ENCODE measurements around the gene KRT33B. TPM values are rescaled to one million over a fixed set of nuclear protein-coding genes. Genes with fewer than 3 reads are reported as not detected.

The KRT33B gene
- total and polyA plus RNA-seq, 7 donors = not detected

DNA sequence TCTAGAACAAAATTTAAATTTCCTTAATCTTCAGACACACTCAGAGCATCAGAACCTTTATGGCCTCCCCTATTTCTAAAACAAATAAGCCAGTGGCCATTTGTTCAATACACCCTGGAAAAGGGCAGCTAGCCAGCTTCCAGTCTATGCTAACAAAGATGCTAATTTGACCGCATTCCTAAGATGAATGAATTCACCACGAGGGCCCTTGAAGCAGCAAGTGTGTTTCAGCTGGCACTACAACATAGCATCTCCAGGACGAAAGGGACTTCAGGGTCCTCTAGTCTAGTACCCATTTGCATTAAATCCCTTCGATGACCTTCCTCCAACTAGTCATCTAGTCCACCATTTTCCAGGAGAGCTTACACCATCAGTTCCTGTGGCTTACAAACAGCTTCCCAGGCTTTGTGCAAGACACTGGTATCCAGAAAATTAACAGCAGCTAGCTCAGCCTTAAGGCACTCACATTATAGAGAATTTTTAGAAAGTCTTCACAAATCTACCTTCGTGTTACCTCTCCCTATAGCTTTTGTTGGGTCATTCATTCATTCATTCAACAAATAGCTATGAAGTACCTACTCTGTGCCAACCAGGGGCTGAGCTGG lies 43.8 kb upstream of the KRT33B start:
- TF ChIP-seq, protein P1, sequence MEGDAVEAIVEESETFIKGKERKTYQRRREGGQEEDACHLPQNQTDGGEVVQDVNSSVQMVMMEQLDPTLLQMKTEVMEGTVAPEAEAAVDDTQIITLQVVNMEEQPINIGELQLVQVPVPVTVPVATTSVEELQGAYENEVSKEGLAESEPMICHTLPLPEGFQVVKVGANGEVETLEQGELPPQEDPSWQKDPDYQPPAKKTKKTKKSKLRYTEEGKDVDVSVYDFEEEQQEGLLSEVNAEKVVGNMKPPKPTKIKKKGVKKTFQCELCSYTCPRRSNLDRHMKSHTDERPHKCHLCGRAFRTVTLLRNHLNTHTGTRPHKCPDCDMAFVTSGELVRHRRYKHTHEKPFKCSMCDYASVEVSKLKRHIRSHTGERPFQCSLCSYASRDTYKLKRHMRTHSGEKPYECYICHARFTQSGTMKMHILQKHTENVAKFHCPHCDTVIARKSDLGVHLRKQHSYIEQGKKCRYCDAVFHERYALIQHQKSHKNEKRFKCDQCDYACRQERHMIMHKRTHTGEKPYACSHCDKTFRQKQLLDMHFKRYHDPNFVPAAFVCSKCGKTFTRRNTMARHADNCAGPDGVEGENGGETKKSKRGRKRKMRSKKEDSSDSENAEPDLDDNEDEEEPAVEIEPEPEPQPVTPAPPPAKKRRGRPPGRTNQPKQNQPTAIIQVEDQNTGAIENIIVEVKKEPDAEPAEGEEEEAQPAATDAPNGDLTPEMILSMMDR (IDR thresholded peaks at IDR 0.05) = no peak
- no peak for TF ChIP-seq POLR2A (IDR thresholded peaks at IDR 0.05)
- no peak for TF ChIP-seq POLR2AphosphoS5 (IDR thresholded peaks at IDR 0.05)
- TF ChIP-seq EP300 (IDR thresholded peaks at IDR 0.05) = no peak
- Histone ChIP-seq H3K36me3 (no peaks in the 10 kb centered on the region), H3K9me3 (no peaks in the 10 kb centered on the region), H3K4me3 (no peak overlapping the region), H3K27ac (no peak overlapping the region), H3K27me3 (peaks cover 0 to 7% (median 3%) of the 10 kb centered on the region in 3 donors), H3K4me1 (peaks cover 0 to 7% (median 0%) of the 10 kb centered on the region in 4 donors)
- no peak for DNase-seq
- 50 to 58% methylated on average over 5 of the region's 5 CpGs for WGBS, 2 donors
- intact Hi-C loops (cut with DNase I) = no loop called here

DNA sequence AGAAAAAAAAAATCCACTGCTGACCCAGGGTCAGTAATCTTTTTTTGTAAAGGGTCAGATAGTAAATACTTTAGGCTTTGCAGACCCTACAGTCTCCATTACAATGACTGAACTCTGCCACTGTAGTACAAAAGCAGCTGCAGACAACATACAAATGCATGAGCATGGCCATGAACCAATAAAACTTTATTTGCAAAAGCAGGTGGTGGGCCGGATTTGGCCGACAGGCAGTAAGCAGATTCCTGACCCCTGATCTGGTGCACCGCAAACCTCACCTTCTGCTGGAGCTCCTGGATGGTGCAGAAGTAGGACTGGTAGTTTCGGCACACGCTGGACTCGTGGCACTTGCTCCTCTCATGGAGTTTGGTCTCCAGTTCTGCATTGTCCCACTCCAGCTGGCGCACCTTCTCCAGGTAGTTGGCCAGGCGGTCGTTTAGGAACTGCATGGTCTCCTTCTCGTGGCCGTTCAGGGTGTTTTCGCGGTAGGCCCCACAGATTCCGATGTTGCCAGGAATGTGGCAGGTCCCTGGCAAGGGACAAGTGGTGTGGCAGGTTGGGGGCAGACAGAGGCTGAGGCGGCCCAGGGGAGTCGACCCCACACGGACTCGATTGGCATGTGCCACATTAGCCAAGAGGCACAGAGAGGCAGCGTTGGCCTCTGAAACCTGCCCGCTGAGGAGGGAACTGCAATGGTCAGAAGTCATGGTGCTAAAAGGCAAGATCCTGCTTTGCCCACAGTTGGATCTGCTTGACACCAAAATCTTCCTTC lies 41.6 kb upstream of the KRT33B start:
- no peaks in the 10 kb centered on the region for H3K27me3 ChIP-seq
- peaks cover 0 to 6% (median 0%) of the 10 kb centered on the region in 4 donors for H3K4me1 ChIP-seq
- no peaks in the 10 kb centered on the region for H3K36me3 ChIP-seq
- TF ChIP-seq, protein P1 (IDR thresholded peaks at IDR 0.05) = no peak
- TF ChIP-seq POLR2AphosphoS5 (IDR thresholded peaks at IDR 0.05) = no peak
- TF ChIP-seq EP300 (IDR thresholded peaks at IDR 0.05) = no peak
- TF ChIP-seq POLR2A (IDR thresholded peaks at IDR 0.05) = no peak
- intact Hi-C loops (cut with DNase I) = no loop called here
- no peak overlapping the region for H3K27ac ChIP-seq
- WGBS, 2 donors = 94 to 95% methylated on average over 20 of the region's 20 CpGs
- DNase-seq = no peak
- H3K9me3 ChIP-seq = no peaks in the 10 kb centered on the region
- H3K4me3 ChIP-seq = no peak overlapping the region

DNA sequence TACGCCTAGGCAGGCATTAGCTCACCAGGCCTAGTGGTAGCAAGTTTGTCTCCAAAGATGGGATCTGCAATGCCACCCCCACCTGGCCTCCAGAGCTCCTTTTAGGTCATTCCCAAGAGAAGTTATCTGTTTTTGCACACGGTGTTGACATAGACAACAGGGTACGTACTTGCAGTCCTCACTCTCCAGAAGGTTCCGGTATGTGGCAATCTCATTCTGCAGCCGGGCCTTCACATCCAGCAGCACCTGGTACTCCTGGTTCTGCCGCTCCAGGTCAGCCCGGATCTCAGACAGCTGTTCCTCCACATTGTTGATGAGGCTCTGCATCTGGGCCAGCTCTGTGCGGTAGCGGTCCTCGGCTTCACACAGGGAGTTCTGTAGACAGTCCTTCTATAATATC lies 37.6 kb upstream of the KRT33B start:
- 94% methylated on average over 10 of the region's 10 CpGs for WGBS, 2 donors
- TF ChIP-seq, protein P1 (IDR thresholded peaks at IDR 0.05) = no peak
- no peak for TF ChIP-seq EP300 (IDR thresholded peaks at IDR 0.05)
- TF ChIP-seq POLR2A (IDR thresholded peaks at IDR 0.05) = no peak
- no peak for TF ChIP-seq POLR2AphosphoS5 (IDR thresholded peaks at IDR 0.05)
- no peaks in the 10 kb centered on the region for H3K36me3 ChIP-seq
- no peak overlapping the region for H3K4me3 ChIP-seq
- no peaks in the 10 kb centered on the region for H3K27me3 ChIP-seq
- no peaks in the 10 kb centered on the region for H3K4me1 ChIP-seq
- intact Hi-C loops (cut with DNase I) = no loop called here
- no peaks in the 10 kb centered on the region for H3K9me3 ChIP-seq
- no peak for DNase-seq
- H3K27ac ChIP-seq = no peak overlapping the region

DNA sequence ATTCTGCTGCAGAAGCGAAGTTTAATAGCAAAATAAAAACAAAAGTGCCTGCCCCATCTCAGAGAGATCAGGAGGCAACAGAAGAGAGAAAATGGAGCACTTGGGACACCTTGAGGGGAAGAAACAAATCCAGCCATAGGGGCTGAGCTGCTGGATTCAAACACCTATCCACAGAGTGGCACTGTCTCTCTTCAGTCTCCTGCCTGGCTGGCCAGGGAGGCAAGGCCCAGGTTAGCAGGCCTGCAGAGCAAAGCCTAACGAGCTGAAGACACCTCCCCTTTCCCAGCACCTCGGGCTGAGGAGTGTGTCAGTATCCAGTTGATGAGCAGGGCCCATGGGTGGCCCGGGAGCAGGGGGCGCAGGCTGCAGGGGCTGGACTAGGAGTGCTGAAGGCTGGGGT lies 36.6 kb upstream of the KRT33B start:
- intact Hi-C loops (cut with DNase I) = no loop called here
- Histone ChIP-seq H3K27me3 (no peaks in the 10 kb centered on the region), H3K27ac (no peak overlapping the region), H3K4me3 (no peak overlapping the region), H3K36me3 (no peaks in the 10 kb centered on the region), H3K4me1 (no peaks in the 10 kb centered on the region), H3K9me3 (no peaks in the 10 kb centered on the region)
- no peak for DNase-seq
- TF ChIP-seq, protein P1 (IDR thresholded peaks at IDR 0.05) = no peak
- TF ChIP-seq POLR2AphosphoS5 (IDR thresholded peaks at IDR 0.05) (no peak), POLR2A (IDR thresholded peaks at IDR 0.05) (no peak), EP300 (IDR thresholded peaks at IDR 0.05) (no peak)
- WGBS, 2 donors = 50 to 61% methylated on average over 5 of the region's 5 CpGs

Measured in sigmoid colon (tissue), 7 donors.